NCI-H2081 (cell line): Measurements from ENCODE around the gene IL34.
"Not testable (repeated sequence)": the region's sequence is repeated elsewhere in the genome, so short reads cannot be mapped to it uniquely, and the experiment has no call there.

Experiments used
- DNase-seq, 2 experiments: peaks; one replicate each; lab custom pipeline; 2025; lab: John Stamatoyannopoulos, UW

The IL34 gene

GRCh38 chr16:70632273-70632672 is 14.1 kb upstream of the IL34 start:
- no peak for DNase-seq

DNA sequence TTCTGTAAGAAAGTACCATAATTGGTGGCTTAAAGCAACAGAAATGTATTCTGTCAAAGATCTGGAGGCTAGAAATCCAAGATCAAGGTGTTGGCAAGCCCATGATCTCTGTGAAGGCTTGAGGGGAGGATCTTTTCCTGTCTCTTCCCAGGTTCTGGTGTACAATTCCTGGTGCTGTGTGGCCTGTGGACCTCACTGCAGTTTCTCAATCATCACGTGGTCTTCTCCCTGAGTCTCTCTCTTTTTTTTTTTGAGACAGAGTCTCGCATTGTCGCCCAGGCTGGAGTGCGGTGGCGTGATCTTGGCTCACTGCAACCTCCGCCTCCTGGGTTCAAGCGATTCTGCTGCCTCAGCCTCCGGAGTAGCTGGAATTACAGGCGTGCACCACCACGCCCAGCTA is 12.7 kb upstream of the IL34 start:
- DNase-seq: not testable (repeated sequence)

- DNase-seq: no peak
Observed at GRCh38 chr16:70634861-70635260, 11.5 kb upstream of the IL34 start.

DNA sequence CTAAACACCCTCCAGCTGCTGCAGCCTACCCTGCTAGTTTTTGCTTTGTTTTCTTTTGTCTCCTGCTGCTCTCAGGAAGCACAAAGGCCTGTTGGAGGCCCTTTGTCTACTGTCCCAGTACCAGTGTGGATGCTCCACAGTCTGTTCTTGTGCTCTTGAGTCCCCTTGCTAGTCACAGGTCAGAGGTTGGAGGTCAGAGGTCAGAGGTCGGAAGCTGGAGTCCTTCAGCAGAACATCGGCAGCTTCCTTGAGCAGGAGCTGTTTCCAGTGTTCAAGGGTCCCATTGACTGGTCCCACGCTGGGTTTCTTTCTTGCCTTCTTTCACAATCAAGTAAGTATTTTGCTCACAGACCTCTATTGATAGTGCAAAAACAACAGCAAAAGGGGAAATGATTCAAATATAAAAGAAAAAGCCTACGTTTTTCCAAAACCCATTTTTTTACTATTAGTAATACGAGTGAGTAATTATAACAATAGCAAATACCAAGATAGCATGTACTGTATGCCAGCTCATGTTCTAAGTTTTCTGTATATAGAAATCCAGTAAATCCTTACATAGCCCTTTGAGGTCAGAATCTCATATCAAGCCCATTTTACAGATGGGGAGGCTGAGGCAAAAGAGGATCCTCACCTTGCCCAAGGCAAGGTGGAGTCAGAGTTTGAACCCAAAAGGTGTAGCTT is 10.9 kb upstream of the IL34 start:
- no peak for DNase-seq

DNA sequence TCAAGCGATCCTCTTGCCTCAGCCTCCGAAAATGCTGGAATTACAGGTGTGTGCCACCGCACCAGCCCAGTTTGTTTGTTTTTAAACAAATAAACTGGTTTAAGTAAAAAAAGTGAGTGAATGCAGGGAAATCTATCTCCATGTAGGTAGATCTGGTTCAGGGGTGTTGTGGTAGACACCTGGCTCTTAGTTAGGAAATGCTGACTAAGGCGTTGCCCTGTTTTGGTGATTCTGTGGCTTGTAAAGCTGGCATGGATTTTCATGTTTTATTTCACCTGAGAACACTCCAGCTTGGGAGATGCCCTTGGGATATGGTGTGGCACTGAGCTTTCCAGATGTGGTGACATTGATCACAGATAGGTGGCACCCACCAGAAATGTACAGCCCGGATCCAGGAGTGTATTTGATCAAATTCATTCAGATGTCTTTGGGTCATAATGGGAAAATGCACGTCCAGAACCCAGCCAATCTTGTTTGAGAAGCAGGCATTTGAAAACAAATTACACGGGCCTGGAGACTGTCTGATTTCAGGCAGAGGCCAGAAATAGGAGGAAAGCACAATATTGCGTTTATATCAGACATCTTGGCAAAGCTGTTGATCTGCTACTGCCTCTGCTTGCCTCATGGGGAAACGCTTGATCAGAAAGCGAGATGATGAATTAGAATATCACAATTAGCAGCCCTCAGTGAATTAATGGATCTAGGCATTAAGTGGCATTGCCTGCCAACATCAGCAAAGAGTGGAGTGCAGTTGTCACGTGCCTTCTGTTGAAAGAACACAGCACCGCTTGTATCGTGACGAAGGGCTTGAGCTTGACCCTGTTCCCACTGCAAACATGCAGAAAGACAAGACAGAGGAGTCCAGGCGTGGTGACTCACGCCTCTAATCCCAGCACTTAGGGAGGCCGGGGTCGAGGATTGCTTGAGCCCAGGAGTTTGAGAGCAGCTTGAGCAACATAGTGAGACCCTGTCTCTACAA is 7.3 kb upstream of the IL34 start:
- DNase-seq: no peak

DNA sequence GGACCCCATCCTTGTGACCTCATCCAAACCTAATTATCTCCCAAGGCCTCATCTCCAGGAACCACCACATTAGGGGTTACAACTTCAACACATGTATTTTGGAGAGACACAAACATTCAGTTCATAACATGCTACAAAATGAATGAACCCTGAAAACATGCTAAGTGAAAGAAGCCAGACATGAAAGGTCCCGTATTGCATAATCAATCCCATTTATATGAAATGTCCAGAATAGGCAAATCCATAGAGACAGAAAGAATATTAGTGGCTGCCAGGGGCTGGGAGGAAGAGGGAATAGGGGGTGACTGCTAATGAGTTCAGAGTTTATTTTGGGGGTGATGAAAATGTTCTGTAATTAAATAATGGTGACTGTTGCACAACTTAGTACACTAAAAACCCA is 3.7 kb upstream of the IL34 start:
- DNase-seq: no peak

DNA sequence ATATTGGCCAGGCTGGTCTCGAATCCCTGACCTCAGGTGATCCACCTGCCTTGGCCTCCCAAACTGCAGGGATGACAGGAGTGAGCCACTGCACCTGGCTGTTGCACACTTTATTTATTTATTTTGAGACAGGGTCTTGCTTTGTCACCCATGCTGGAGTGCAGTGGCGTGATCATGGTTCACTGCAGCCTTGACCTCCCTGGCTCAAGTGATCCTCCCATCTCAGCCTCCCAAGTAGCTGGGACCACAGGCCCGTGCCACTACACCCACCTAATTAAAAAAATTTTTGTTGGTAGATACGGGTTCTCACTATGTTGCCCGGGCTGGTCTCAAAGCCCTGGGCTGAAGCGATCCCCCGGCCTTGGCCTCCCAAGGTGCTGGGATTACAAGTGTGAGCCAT is 3.1 kb upstream of the IL34 start:
- not testable (repeated sequence) for DNase-seq

DNA sequence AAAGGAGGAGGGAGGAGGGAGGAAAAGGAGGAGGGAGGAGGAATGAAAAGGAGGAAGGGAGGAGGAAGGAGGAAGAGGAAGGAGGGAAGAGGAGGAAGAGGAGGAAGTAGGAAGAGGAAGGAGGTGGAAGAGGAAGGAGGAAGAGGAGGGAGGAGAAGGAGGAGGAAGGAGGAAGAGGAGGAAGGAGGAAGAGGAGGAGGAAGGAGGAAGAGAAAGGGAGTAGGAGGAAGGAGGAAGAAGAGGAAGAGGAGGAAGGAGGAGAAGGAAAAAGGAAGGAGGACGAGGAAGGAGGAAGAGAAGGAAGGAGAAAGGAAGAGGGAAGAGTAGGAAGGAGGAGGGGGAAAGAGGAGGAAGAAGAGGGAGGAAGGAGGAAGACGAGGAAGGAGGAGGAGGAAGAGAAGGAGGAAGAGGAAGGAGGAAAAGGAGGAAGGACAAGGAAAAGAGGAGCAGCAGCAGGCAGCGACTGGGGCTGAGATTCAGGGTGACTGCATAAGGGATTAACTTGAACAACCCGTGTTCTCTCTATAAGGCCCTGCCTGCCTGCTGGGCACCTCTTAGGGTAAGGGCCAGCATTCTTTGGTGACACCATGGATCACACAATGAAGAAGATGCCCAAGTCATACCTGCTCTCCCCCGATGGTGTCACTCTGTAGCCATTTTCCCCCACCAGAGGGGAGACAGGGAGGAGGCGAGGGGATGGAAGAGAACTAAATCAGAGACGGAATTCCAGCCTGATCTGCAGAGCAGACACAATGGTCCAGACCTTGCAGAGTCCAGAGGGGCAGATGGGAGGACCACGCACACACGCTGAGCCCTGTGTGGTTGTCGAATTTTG is 1.4 kb upstream of the IL34 start:
- DNase-seq: no peak

DNA sequence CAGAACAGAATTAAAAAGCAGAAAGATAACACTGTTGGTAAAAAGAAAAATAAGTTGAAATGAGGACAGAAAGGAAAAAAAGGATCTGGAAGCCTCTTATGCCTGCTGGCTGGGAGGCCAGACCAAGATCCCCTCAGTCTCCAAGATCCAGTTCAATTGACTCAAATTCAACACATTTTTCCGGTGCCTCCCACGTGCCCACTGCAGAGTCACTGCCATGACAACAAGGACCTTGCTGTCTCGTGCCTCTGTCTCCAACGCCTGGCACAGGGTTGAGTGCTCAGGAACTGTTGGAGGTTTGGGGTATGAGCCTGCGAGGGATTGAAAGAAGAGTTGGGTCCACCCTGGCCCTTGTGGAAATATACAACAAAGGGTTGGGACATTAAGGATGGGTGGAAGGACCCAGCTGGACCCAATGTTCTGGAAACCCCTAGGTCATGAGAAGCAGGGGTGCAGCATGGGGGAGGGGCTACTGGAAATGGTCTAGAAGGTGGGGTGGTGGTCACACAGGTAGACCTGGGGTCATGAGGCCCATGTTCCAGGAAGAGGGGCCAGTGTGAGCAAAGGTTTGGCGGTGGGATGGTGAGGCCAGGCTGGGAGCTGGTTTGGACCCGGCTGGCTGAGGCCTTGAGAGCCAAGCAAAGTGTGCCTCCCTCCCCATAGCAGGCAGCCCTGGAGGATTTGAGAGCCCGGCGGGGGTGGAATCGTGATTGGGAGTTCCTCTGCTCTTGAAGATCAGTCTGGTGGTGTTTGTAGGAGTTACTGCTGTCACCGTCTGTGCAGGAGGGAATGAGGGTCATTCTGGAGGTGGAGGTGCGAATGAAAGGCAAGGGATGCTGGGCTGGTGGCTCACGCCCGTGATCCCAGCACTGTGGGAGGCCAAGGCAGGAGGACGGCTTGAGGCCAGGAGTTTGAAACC is 1.3 kb downstream of the IL34 start:
- no peak for DNase-seq

GRCh38 chr16:70648606-70649005 is 2.2 kb downstream of the IL34 start:
- DNase-seq: no peak

GRCh38 chr16:70649300-70649699 is 2.9 kb downstream of the IL34 start:
- no peak for DNase-seq

DNA sequence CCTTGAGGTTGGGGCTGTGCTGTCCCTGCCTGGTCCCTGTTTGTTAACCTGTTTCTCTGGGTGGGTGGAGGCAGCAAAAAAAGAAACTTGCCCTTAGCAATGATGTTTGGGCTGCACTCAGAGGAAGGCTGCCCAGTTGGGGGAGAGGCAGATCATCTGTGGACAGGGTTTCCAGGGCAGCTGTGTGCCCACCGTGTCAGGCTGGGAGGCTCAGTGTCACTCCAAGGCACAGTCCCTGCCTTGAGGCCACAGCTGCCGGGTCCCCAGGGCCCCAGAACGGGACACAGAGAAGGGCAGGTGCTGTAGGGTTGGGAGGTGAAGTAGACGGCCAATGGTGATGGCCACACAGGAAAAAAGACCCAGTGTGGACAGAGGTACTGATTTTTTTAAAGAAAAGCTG is 3.9 kb downstream of the IL34 start:
- no peak for DNase-seq

DNA sequence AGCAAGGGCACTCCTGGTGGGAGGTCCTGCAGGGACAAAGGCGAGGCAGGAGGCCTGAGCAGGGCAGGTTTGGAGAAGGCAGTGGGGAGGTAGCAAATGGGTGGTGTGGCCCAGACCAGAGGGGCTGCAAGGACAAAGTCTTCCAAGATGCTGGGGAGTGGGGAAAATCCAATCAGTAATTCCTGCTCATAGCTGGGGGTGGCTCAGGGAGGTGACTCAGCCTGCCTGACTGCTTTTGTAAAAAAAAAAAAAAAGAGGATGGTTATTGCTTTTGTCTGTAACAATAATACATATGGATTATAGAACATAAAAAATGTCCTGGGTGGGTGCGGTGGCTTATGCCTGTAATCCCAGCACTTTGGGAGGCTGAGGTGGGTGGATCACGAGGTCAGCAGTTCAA is 5.2 kb downstream of the IL34 start:
- no peak for DNase-seq

DNA sequence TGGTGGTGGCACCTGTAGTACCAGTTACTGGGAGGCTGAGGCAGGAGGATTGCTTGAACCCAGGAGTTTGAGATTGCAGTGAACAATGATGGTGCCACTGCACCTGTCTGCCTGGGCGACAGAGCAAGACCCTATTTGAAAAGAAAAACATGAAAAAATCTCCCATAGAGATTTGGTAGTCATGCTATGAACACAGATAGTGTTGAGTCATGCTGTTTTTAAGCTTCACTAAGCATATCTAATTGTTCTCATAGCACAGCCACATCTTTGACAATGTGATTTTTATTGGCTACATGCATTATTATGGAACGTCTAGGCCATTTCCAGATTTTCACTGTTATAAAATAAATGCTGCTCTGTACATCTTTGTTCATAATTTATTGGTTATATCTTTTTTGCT is 6.0 kb downstream of the IL34 start:
- DNase-seq: no peak

- no peak for DNase-seq
Observed at GRCh38 chr16:70653406-70653805, 7.0 kb downstream of the IL34 start.

- peak; percentile 60 to 76 for DNase-seq
Observed at GRCh38 chr16:70653809-70654771, 7.7 kb downstream of the IL34 start.

DNA sequence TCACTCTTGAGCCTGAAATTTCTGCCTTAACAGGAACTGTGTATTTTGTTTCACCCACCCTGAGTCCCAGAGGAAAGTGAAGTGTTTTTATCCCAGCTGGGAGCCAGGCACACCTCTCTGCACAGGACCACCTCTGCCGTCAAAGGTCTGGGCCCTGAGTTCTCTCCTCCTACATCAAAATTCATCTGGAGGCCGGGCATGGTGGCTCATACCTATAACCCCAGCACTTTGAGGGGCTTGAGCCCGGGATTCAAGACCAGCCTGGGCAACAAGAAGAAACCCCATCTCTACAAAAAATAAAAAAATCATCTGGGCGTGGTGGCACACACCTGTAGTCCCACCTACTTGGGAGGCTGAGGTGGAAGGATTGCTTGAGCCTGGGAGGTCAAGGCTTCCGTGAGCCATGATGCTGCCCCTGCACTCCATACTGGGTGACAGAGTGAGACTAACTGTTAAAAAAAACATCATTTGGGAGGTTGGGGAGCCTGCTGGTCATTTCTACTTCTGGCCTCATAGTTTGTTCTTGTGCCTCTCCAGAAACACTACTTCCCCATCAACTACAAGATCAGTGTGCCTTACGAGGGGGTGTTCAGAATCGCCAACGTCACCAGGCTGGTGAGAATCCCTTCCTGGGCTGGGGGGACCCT is 9.8 kb downstream of the IL34 start:
- no peak for DNase-seq

DNA sequence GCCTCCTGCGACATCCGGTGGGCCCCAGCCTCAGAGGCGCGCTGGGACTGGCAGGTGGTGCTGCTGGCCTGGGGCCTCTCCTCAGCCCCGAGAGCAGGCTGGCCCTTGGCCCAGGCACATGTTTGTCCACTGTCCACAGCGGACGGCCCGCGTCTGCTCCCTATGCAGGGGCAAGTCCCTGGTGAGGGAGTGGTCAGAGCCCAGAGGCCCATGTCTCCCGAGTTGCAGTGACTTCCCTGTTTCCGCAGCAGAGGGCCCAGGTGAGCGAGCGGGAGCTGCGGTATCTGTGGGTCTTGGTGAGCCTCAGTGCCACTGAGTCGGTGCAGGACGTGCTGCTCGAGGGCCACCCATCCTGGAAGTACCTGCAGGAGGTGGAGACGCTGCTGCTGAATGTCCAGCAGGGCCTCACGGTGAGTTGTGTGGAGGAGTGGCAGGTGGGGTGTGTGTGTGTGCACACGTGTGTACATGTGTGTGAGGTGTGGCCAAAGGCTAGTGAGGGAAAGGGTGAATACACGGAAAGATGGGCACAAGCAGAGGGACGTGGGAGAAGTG is 10.4 kb downstream of the IL34 start:
- no peak for DNase-seq

GRCh38 chr16:70657956-70658355 is 11.6 kb downstream of the IL34 start:
- no peak for DNase-seq
